Measurements from ENCODE around the gene FOXP1. TPM values are rescaled to one million over a fixed set of nuclear protein-coding genes. Genes with fewer than 3 reads are reported as not detected.

Gene FOXP1
- total RNA-seq, 4 donors from 2014 or later, result 49.8 to 157 (median 71.9) TPM

DNA sequence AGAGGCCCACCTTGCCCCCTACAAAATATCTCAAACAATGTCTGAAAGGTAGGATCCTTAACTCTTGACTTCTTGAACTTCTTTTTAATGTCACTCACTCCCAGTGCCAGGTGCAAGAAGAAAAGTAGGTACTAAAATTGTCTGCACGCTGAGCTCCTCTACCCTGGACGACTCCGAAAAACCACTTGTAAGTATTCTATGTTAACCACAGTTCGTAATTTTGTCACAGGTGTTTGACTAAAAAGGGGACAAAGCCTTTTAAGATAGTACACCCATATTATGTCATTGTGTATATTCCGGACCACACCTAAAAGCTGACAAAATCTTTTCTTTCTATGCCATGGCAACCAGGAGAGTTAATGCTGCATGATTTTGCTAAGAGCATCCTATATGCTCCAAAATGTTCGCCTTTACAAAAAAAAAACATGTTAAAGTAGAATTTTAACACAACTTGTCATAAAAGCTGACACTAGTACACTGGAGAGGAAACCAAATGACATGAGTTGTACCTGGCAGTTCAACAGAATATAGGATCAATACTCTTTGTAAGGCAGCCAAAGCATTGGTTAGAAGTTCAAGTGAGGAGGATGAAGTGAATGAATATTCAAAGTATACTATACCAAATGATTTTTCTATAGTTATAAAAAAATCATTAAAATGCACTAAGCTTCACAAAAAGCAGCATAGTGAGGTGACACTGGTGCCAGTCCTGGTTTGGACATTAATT is 210.5 kb downstream of the FOXP1 start:
- TF ChIP-seq POLR2A (IDR thresholded peaks at IDR 0.05) (no peak), POLR2AphosphoS5 (IDR thresholded peaks at IDR 0.05) (no peak), EP300 (IDR thresholded peaks at IDR 0.05) (no peak)
- TF ChIP-seq, protein P1, sequence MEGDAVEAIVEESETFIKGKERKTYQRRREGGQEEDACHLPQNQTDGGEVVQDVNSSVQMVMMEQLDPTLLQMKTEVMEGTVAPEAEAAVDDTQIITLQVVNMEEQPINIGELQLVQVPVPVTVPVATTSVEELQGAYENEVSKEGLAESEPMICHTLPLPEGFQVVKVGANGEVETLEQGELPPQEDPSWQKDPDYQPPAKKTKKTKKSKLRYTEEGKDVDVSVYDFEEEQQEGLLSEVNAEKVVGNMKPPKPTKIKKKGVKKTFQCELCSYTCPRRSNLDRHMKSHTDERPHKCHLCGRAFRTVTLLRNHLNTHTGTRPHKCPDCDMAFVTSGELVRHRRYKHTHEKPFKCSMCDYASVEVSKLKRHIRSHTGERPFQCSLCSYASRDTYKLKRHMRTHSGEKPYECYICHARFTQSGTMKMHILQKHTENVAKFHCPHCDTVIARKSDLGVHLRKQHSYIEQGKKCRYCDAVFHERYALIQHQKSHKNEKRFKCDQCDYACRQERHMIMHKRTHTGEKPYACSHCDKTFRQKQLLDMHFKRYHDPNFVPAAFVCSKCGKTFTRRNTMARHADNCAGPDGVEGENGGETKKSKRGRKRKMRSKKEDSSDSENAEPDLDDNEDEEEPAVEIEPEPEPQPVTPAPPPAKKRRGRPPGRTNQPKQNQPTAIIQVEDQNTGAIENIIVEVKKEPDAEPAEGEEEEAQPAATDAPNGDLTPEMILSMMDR (IDR thresholded peaks at IDR 0.05), result no peak
- WGBS, result 85% methylated on average over 6 of the region's 6 CpGs
- no peaks in the 10 kb centered on the region for H3K36me3 ChIP-seq
- no peak overlapping the region for H3K27ac ChIP-seq
- H3K27me3 ChIP-seq, result no peaks in the 10 kb centered on the region
- H3K9me3 ChIP-seq, result no peaks in the 10 kb centered on the region
- peaks cover 16% of the 10 kb centered on the region for H3K4me1 ChIP-seq
- no peak overlapping the region for H3K4me3 ChIP-seq
- DNase-seq (ENCODE audit: low spot score in 2 of 2), result no peak

DNA sequence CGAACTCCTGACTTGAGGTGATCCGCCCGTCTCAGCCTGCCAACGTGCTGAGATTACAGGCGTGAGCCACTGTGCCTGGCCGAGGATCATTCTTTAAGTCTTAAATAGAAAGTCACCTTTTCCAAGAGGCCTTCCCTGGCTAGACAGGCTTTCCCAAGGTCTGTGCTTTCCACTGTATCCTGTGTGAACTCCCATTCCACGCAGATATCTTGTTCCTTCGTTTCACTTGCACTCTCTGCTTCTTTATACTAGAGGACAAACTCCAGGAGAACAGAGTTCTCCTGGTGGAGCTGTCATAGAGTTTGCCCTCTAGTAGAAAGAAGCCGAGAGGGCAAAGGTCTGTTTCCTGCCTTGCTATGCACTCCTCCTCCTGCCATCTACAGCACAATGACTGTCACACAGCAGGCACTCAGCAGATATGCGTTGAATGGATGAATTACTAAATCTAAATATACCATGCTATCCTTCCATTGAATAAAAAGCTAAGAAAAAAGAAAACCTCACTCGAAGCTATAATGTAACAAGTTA is 211.2 kb downstream of the FOXP1 start:
- no peak for TF ChIP-seq POLR2A (IDR thresholded peaks at IDR 0.05)
- TF ChIP-seq EP300 (IDR thresholded peaks at IDR 0.05), result no peak
- TF ChIP-seq, protein P1 (IDR thresholded peaks at IDR 0.05), result no peak
- TF ChIP-seq POLR2AphosphoS5 (IDR thresholded peaks at IDR 0.05), result no peak
- Histone ChIP-seq H3K27me3 (no peaks in the 10 kb centered on the region), H3K4me1 (peaks cover 16% of the 10 kb centered on the region), H3K36me3 (no peaks in the 10 kb centered on the region), H3K4me3 (no peak overlapping the region), H3K27ac (no peak overlapping the region), H3K9me3 (no peaks in the 10 kb centered on the region)
- WGBS, result 92% methylated on average over 11 of the region's 11 CpGs
- no peak for DNase-seq (ENCODE audit: low spot score in 2 of 2)

DNA sequence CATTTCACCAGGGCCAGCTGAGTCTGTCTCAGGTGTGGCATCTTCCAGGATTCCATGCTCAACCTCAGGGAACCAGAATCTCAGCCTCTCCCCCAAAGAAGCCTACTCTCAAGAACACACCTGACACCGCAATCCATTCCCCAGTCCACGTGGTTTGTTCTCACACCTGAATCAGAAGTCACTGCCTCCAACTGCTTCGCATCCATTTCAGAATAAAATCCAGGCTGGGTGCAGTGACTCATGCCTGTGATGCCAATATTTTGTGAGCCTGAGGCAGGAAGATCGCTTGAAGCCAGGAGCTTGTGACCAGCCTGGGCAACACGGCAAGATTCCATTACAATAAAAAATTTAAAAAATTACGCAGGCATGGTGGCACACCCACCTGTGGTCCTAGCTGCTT is 212.2 kb downstream of the FOXP1 start:
- Histone ChIP-seq H3K27ac (no peak overlapping the region), H3K9me3 (no peaks in the 10 kb centered on the region), H3K36me3 (no peaks in the 10 kb centered on the region), H3K4me1 (peaks cover 16% of the 10 kb centered on the region), H3K27me3 (no peaks in the 10 kb centered on the region), H3K4me3 (no peak overlapping the region)
- no peak for TF ChIP-seq POLR2AphosphoS5 (IDR thresholded peaks at IDR 0.05)
- DNase-seq (ENCODE audit: low spot score in 2 of 2), result no peak
- WGBS, result 65% methylated on average over 6 of the region's 6 CpGs

DNA sequence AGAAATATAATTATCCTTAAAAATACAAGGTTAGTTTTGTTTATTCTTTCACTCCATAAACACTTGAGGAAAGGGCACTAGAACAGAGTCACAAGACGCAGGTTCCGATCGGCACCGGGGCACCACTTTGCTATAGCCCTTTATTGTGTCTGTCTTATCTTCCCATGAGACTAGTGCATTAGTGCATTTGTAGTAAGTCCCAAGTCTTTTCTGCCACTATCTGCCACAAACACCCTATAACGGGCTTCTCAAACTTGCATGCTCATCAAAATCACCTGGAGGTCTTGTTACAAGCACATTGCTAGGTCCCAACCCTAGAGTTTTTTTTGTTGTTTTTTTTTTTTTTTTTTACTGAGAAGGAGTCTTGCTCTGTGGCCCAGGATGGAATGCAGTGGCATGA is 213.1 kb downstream of the FOXP1 start:
- H3K27ac ChIP-seq, result no peak overlapping the region
- H3K4me1 ChIP-seq, result peaks cover 16% of the 10 kb centered on the region
- WGBS, result 81% methylated on average over 5 of the region's 5 CpGs
- no peak overlapping the region for H3K4me3 ChIP-seq
- H3K27me3 ChIP-seq, result no peaks in the 10 kb centered on the region
- no peak for DNase-seq (ENCODE audit: low spot score in 2 of 2)
- TF ChIP-seq POLR2A (IDR thresholded peaks at IDR 0.05) (no peak), POLR2AphosphoS5 (IDR thresholded peaks at IDR 0.05) (no peak), EP300 (IDR thresholded peaks at IDR 0.05) (no peak)
- TF ChIP-seq, protein P1 (IDR thresholded peaks at IDR 0.05), result no peak
- H3K36me3 ChIP-seq, result no peaks in the 10 kb centered on the region
- H3K9me3 ChIP-seq, result no peaks in the 10 kb centered on the region

DNA sequence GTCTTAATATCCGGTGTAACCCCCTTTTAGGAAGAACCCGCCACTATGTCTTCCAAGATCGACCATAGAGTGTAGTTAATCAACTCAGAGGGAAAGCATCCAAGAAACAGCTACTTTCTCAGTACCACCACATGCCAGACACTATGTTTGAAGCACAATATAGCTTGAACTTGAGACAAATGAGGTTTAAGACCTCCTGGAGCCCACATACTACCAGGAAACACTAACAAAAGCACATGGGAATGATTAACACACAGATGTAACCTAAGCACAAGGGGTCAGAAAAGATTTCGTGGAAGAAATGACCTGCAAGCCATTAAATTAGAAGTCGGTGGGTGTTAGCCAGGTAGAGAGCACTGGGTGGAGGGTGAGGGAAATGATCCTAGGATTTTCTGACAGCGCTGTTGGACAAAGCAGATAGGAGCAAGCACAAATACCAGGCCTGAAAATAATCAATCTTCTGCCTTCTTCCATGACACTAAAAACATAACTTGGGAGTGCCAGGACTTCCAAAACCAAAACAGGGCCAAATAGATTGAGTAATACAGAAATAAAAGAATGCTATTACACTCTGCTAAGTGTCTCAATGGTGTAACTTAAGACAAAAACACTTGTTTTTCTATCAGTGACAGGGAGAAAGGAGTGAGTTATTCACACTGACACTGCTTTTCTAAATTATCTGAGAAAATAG is 213.7 kb downstream of the FOXP1 start:
- TF ChIP-seq EP300 (IDR thresholded peaks at IDR 0.05) (no peak), POLR2AphosphoS5 (IDR thresholded peaks at IDR 0.05) (no peak), POLR2A (IDR thresholded peaks at IDR 0.05) (no peak)
- TF ChIP-seq, protein P1 (IDR thresholded peaks at IDR 0.05), result no peak
- no peak overlapping the region for H3K27ac ChIP-seq
- 74% methylated on average over 6 of the region's 6 CpGs for WGBS
- H3K27me3 ChIP-seq, result no peaks in the 10 kb centered on the region
- H3K4me1 ChIP-seq, result peaks cover 16% of the 10 kb centered on the region
- DNase-seq (ENCODE audit: low spot score in 2 of 2), result no peak
- H3K9me3 ChIP-seq, result no peaks in the 10 kb centered on the region
- H3K4me3 ChIP-seq, result no peak overlapping the region
- no peaks in the 10 kb centered on the region for H3K36me3 ChIP-seq
